ENCODE data around the gene ANKRD33B. TPM values are rescaled to one million over a fixed set of nuclear protein-coding genes. Genes with fewer than 3 reads are reported as not detected.

Gene ANKRD33B
- total and polyA plus RNA-seq, 2 of the 8 experiments (the other 6 are each of a cell fraction or from before 2014, with no cell fraction given) = 6.9 to 20.6 TPM

DNA sequence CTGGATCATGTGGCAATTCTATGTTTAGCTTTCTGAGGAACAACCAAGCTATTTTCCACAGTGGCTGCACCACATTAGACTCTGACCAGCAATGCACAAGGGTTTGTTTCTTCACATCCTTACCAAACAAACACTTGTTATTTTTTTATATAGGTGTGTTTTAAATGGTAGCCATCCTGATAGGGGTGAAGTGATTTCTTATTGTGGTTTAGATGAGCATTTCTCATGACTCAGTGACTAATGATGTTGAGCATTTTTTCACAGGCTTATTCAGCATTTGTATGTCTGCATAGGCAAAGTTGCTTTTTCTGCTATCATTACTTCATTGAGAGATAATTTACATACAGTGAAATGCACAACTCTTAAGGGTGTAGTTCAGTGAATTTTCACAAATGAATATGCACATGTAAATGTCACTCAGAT lies 36.0 kb downstream of the ANKRD33B start (continued):
- TF ChIP-seq CHD7 (IDR thresholded peaks at IDR 0.05; ENCODE audit: insufficient replicate concordance, low read length) (no peak), ZNF274 (IDR thresholded peaks at IDR 0.05; ENCODE audit: borderline replicate concordance, extremely low read depth, low read length) (no peak), TCF12 (IDR thresholded peaks at IDR 0.05; ENCODE audit: low read depth, low read length) (no peak), ATF3 (IDR thresholded peaks at IDR 0.05; ENCODE audit: insufficient read depth, low read depth, low read length) (no peak), HDAC6 (IDR thresholded peaks at IDR 0.05; ENCODE audit: low read depth, low read length) (no peak), KDM4A (IDR thresholded peaks at IDR 0.05; ENCODE audit: low read depth, low read length, severe bottlenecking) (no peak), TEAD4 (IDR thresholded peaks at IDR 0.05; ENCODE audit: low read depth, low read length) (no peak), SP4 (IDR thresholded peaks at IDR 0.05; ENCODE audit: low read length) (no peak), RBBP5 (IDR thresholded peaks at IDR 0.05; ENCODE audit: borderline replicate concordance, low read depth, low read length) (no peak), SP1 (IDR thresholded peaks at IDR 0.05; ENCODE audit: low read depth, low read length) (no peak), HDAC2 (IDR thresholded peaks at IDR 0.05; ENCODE audit: borderline replicate concordance in 1 of 2, low read depth in 2 of 2, low read length in 2 of 2) (no peak)
